ENCODE data around the gene CTIF. TPM values are rescaled to one million over a fixed set of nuclear protein-coding genes. Genes with fewer than 3 reads are reported as not detected.

CTIF gene
- total RNA-seq, 1 donor from 2014 or later: 72.4 TPM

- intact Hi-C loops (cut with DNase I): no loop called here
- DNase-seq (no peak), ATAC-seq (no peak)
These were observed 150.1 kb downstream of the CTIF start for GRCh38 chr18:48688961-48689360.

GRCh38 chr18:48689548-48689947, 150.7 kb downstream of the CTIF start:
- Histone ChIP-seq H3K27ac (no peak overlapping the region), H3K4me1 (no peaks in the 10 kb centered on the region), H3K9me3 (no peaks in the 10 kb centered on the region), H3K4me3 (no peak overlapping the region), H3K36me3 (peaks cover 4% of the 10 kb centered on the region), H3K27me3 (no peaks in the 10 kb centered on the region)
- intact Hi-C loops (cut with DNase I): no loop called here
- no peak for TF ChIP-seq CTCF (IDR thresholded peaks at IDR 0.05)
- ATAC-seq (no peak), DNase-seq (no peak)

More at GRCh38 chr18:48688961-48689360, 150.1 kb downstream of the CTIF start:
- Histone ChIP-seq H3K27ac (no peak overlapping the region), H3K9me3 (no peaks in the 10 kb centered on the region), H3K4me1 (no peaks in the 10 kb centered on the region), H3K27me3 (no peaks in the 10 kb centered on the region), H3K4me3 (no peak overlapping the region), H3K36me3 (peaks cover 4% of the 10 kb centered on the region)
- no peak for TF ChIP-seq CTCF (IDR thresholded peaks at IDR 0.05)

- TF ChIP-seq CTCF (IDR thresholded peaks at IDR 0.05): no peak
- intact Hi-C loops (cut with DNase I): no loop called here
- no peaks in the 10 kb centered on the region for H3K9me3 ChIP-seq
- no peak overlapping the region for H3K4me3 ChIP-seq
- DNase-seq (no peak), ATAC-seq (no peak)
- H3K4me1 ChIP-seq: no peaks in the 10 kb centered on the region
- peaks cover 4% of the 10 kb centered on the region for H3K36me3 ChIP-seq
- no peaks in the 10 kb centered on the region for H3K27me3 ChIP-seq
- no peak overlapping the region for H3K27ac ChIP-seq
These were observed 151.7 kb downstream of the CTIF start for GRCh38 chr18:48690494-48690893.

- no peaks in the 10 kb centered on the region for H3K27me3 ChIP-seq
- no peaks in the 10 kb centered on the region for H3K4me1 ChIP-seq
- H3K9me3 ChIP-seq: no peaks in the 10 kb centered on the region
- ATAC-seq (no peak), DNase-seq (no peak)
- H3K4me3 ChIP-seq: no peak overlapping the region
- no peaks in the 10 kb centered on the region for H3K36me3 ChIP-seq
- intact Hi-C loops (cut with DNase I): no loop called here
- no peak for TF ChIP-seq CTCF (IDR thresholded peaks at IDR 0.05)
- H3K27ac ChIP-seq: no peak overlapping the region
These were observed 154.2 kb downstream of the CTIF start for GRCh38 chr18:48693006-48693405.

GRCh38 chr18:48693625-48694262, 154.9 kb downstream of the CTIF start:
- no peak overlapping the region for H3K27ac ChIP-seq

More at GRCh38 chr18:48693625-48694262, 154.9 kb downstream of the CTIF start:
- H3K4me1 ChIP-seq: no peaks in the 10 kb centered on the region
- no peaks in the 10 kb centered on the region for H3K36me3 ChIP-seq
- no peak for TF ChIP-seq CTCF (IDR thresholded peaks at IDR 0.05)
- intact Hi-C loops (cut with DNase I): no loop called here
- H3K4me3 ChIP-seq: no peak overlapping the region
- DNase-seq: no peak
- ATAC-seq: no peak
- H3K9me3 ChIP-seq: no peaks in the 10 kb centered on the region
- no peaks in the 10 kb centered on the region for H3K27me3 ChIP-seq

All from upper lobe of right lung (tissue), 1 donor.